HFFc6 (cell line): ENCODE results near the gene PECR. TPM values are rescaled to one million over a fixed set of nuclear protein-coding genes. Genes with fewer than 3 reads are reported as not detected.

Experiments
- DNase-seq: peaks from one replicate; pipeline ENCODE4 v3.0.0-alpha.2; 2018
- H3K27ac Mint-ChIP-seq: 2 replicates; pipeline ENCODE4 v1.8.0; 2020; ENCODE audit warnings: mild to moderate bottlenecking, mixed read lengths
- H3K27me3 Mint-ChIP-seq: 2 replicates; pipeline ENCODE4 v1.8.0; 2021; ENCODE audit warnings: mild to moderate bottlenecking, moderate library complexity, mixed read lengths; ENCODE audit not compliant: insufficient read depth
- H3K36me3 Mint-ChIP-seq: 2 replicates; pipeline ENCODE4 v1.8.0; 2021; ENCODE audit warnings: low read depth, mixed read lengths
- H3K4me1 Mint-ChIP-seq: 2 replicates; pipeline ENCODE4 v1.8.0; 2020; ENCODE audit warnings: low read depth, mixed read lengths
- H3K4me3 Mint-ChIP-seq: 2 replicates; pipeline ENCODE4 v1.8.0; 2020; ENCODE audit warnings: mild to moderate bottlenecking, moderate library complexity, mixed read lengths
- H3K9me3 Mint-ChIP-seq: 2 replicates; pipeline ENCODE4 v1.8.0; 2020; ENCODE audit warnings: mild to moderate bottlenecking, mixed read lengths
- CTCF ChIP-seq: fragments of 200-600 bp; sonication (generic); IDR thresholded peaks from 2 replicates; pipeline ENCODE4 v1.5.0; 2021; ENCODE audit warnings: antibody characterized with exemption, mild to moderate bottlenecking
- total RNA-seq, 6 experiments: library from RNA; stranded (reverse); fragmentation: NEBNext Ultra II Directional; extraction: Animal tissue kit (Norgen Biotek cat#: 25700); gene quantifications; 2 replicates in 1 of 6; 3 replicates in 5 of 6; pipeline ENCODE4 v1.2.3, GENCODE V29; 2021

Gene PECR
- total RNA-seq, 6 experiments from 2014 or later: 4.9 to 7.5 (median 6.4) TPM

GRCh38 chr2:216070195-216070594, 11.4 kb downstream of the PECR start:
- Mint-ChIP-seq H3K9me3 (no peaks in the 10 kb centered on the region), H3K4me3 (no peak overlapping the region)
- no peak for TF ChIP-seq CTCF

GRCh38 chr2:216069028-216069427, 12.6 kb downstream of the PECR start:
- Mint-ChIP-seq H3K9me3 (no peaks in the 10 kb centered on the region), H3K27me3 (no peaks in the 10 kb centered on the region), H3K27ac (no peak overlapping the region), H3K36me3 (no peaks in the 10 kb centered on the region), H3K4me3 (no peak overlapping the region), H3K4me1 (peaks cover 24% of the 10 kb centered on the region)
- no peak for DNase-seq
- TF ChIP-seq CTCF: no peak

More at GRCh38 chr2:216070195-216070594, 11.4 kb downstream of the PECR start:
- no peak for DNase-seq
- Mint-ChIP-seq H3K27me3 (no peaks in the 10 kb centered on the region), H3K27ac (no peak overlapping the region), H3K36me3 (no peaks in the 10 kb centered on the region), H3K4me1 (peaks cover 31% of the 10 kb centered on the region)

- H3K4me1 Mint-ChIP-seq: peaks cover 17% of the 10 kb centered on the region
- H3K4me3 Mint-ChIP-seq: no peak overlapping the region
- H3K27ac Mint-ChIP-seq: no peak overlapping the region
- no peaks in the 10 kb centered on the region for H3K9me3 Mint-ChIP-seq
- DNase-seq: peak; percentile 14
- H3K36me3 Mint-ChIP-seq: no peaks in the 10 kb centered on the region
- no peaks in the 10 kb centered on the region for H3K27me3 Mint-ChIP-seq
- TF ChIP-seq CTCF: no peak
These were observed 15.4 kb downstream of the PECR start for GRCh38 chr2:216066230-216066629.

GRCh38 chr2:216064665-216065064, 16.9 kb downstream of the PECR start:
- H3K4me3 Mint-ChIP-seq: no peak overlapping the region
- DNase-seq: no peak
- peaks cover 17% of the 10 kb centered on the region for H3K4me1 Mint-ChIP-seq
- H3K27me3 Mint-ChIP-seq: no peaks in the 10 kb centered on the region
- no peak overlapping the region for H3K27ac Mint-ChIP-seq
- no peak for TF ChIP-seq CTCF
- no peaks in the 10 kb centered on the region for H3K9me3 Mint-ChIP-seq
- no peaks in the 10 kb centered on the region for H3K36me3 Mint-ChIP-seq

GRCh38 chr2:216064014-216064630, 17.5 kb downstream of the PECR start:
- Mint-ChIP-seq H3K27me3 (no peaks in the 10 kb centered on the region), H3K4me3 (no peak overlapping the region), H3K27ac (no peak overlapping the region), H3K36me3 (no peaks in the 10 kb centered on the region), H3K9me3 (no peaks in the 10 kb centered on the region), H3K4me1 (peaks cover 17% of the 10 kb centered on the region)
- no peak for DNase-seq
- TF ChIP-seq CTCF: peak; percentile 26; the same call in 1 of the 2 replicates
